Mesenchymal stem cell (in vitro differentiated cells and primary cell): Measurements from ENCODE around the gene DOCK3.
"Not testable (repeated sequence)": the region's sequence is repeated elsewhere in the genome, so short reads cannot be mapped to it uniquely, and the experiment has no call there.

Source experiments
- DNase-seq: peaks from one replicate; pipeline ENCODE4 v3.0.0-alpha.2; 2013
- H2AFZ ChIP-seq: one replicate; pipeline ENCODE4 v1.6.1; 2013; ENCODE audit warnings: low read depth, mild to moderate bottlenecking, control low read depth, inconsistent platforms, low read length, moderate library complexity
- H2AK5ac ChIP-seq: 2 replicates; pipeline ENCODE4 v1.6.1; 2013; ENCODE audit warnings: low read length, moderate library complexity, mild to moderate bottlenecking, inconsistent platforms; ENCODE audit not compliant: severe bottlenecking
- H2BK120ac ChIP-seq: one replicate; pipeline ENCODE4 v1.6.1; 2013; ENCODE audit warnings: low read depth, mild to moderate bottlenecking, inconsistent platforms, low read length, moderate library complexity
- H2BK12ac ChIP-seq, 2 experiments: one replicate each; pipeline ENCODE4 v1.6.1; 2013; ENCODE audit warnings: inconsistent platforms in 2 of 2, low read length in 2 of 2, mild to moderate bottlenecking in 2 of 2, moderate library complexity in 2 of 2, control low read depth in 1 of 2
- H2BK15ac ChIP-seq: one replicate; pipeline ENCODE4 v1.6.1; 2013; ENCODE audit warnings: mild to moderate bottlenecking, low read depth, inconsistent platforms; ENCODE audit not compliant: poor library complexity, severe bottlenecking
- H2BK5ac ChIP-seq: 2 replicates; pipeline ENCODE4 v1.6.1; 2013; ENCODE audit warnings: low read depth, mild to moderate bottlenecking, low read length, control low read depth, inconsistent platforms; ENCODE audit not compliant: poor library complexity, severe bottlenecking
- H3K14ac ChIP-seq, 2 experiments: one replicate each; pipeline ENCODE4 v1.6.1; 2013; ENCODE audit warnings: inconsistent platforms in 2 of 2, low read length in 2 of 2, control low read depth in 1 of 2, mild to moderate bottlenecking in 1 of 2, moderate library complexity in 1 of 2
- H3K18ac ChIP-seq, 2 experiments: one replicate each; pipeline ENCODE4 v1.6.1; 2013; ENCODE audit warnings: inconsistent platforms in 2 of 2, low read length in 2 of 2, control low read depth in 1 of 2, low read depth in 1 of 2, mild to moderate bottlenecking in 1 of 2
- H3K23ac ChIP-seq, 2 experiments: one replicate each; pipeline ENCODE4 v1.6.1; 2013; ENCODE audit warnings: inconsistent platforms in 2 of 2, low read length in 2 of 2, mild to moderate bottlenecking in 2 of 2, moderate library complexity in 2 of 2, control low read depth in 1 of 2
- H3K27ac ChIP-seq: 2 replicates; pipeline ENCODE4 v1.5.1; 2013; ENCODE audit warnings: mild to moderate bottlenecking, moderate library complexity, low read length, control low read depth, inconsistent platforms; ENCODE audit not compliant: poor library complexity, severe bottlenecking
- H3K27me3 ChIP-seq, 2 experiments: 2 replicates each; pipeline versions ENCODE4 v1.6.1 to v1.7.0; 2013; ENCODE audit warnings: low read length in 2 of 2, mild to moderate bottlenecking in 2 of 2, moderate library complexity in 2 of 2, control low read depth in 1 of 2, inconsistent platforms in 1 of 2; ENCODE audit not compliant: control insufficient read depth in 1 of 2, insufficient read depth in 1 of 2
- H3K36me3 ChIP-seq, 2 experiments: 2 replicates each; pipeline versions ENCODE4 v1.6.1 to v1.7.0; 2013; ENCODE audit warnings: low read length in 2 of 2, control low read depth in 1 of 2, inconsistent platforms in 1 of 2, low read depth in 1 of 2, mild to moderate bottlenecking in 1 of 2; ENCODE audit not compliant: insufficient read depth in 2 of 2, control insufficient read depth in 1 of 2
- H3K4ac ChIP-seq, 2 experiments: one replicate each; pipeline ENCODE4 v1.6.1; 2013; ENCODE audit warnings: inconsistent platforms in 2 of 2, low read length in 2 of 2, mild to moderate bottlenecking in 2 of 2, moderate library complexity in 2 of 2, control low read depth in 1 of 2, low read depth in 1 of 2
- H3K4me1 ChIP-seq: 2 replicates; pipeline ENCODE4 v1.6.1; 2013; ENCODE audit warnings: low read depth, low read length, control low read depth; ENCODE audit not compliant: control insufficient read depth, insufficient read depth
- H3K4me2 ChIP-seq: 2 replicates; pipeline ENCODE4 v1.6.1; 2013; ENCODE audit warnings: low read length, mild to moderate bottlenecking, inconsistent platforms; ENCODE audit not compliant: poor library complexity, severe bottlenecking
- H3K4me3 ChIP-seq, 2 experiments: 2 replicates each; pipeline versions ENCODE4 v1.5.1 to v1.7.0; 2013; ENCODE audit warnings: low read length in 2 of 2, mild to moderate bottlenecking in 2 of 2, control low read depth in 1 of 2, low read depth in 1 of 2; ENCODE audit not compliant: insufficient read depth in 1 of 2
- H3K79me1 ChIP-seq: replicated peaks from 2 replicates; pipeline ENCODE4 v1.6.1; 2013; ENCODE audit warnings: mild to moderate bottlenecking, control low read depth, low read length, inconsistent platforms; ENCODE audit not compliant: poor library complexity, severe bottlenecking
- H3K9ac ChIP-seq: 2 replicates; pipeline ENCODE4 v1.7.0; 2013; ENCODE audit warnings: mild to moderate bottlenecking, low read length, moderate library complexity
- H3K9me3 ChIP-seq: 2 replicates; pipeline ENCODE4 v1.7.0; 2013; ENCODE audit warnings: mild to moderate bottlenecking, low read length; ENCODE audit not compliant: control insufficient read depth
- H4K8ac ChIP-seq: one replicate; pipeline ENCODE4 v1.6.1; 2013; ENCODE audit warnings: inconsistent platforms, mild to moderate bottlenecking, low read length, moderate library complexity
- H4K91ac ChIP-seq: one replicate; pipeline ENCODE4 v1.6.1; 2013; ENCODE audit warnings: mild to moderate bottlenecking, low read length, inconsistent platforms
- WGBS: methylation state at CpG from one replicate; pipeline ENCODE4 v1.1.7; 2013; ENCODE audit warnings: mixed read lengths; 5-methylcytosine and 5-hydroxymethylcytosine counted together

The DOCK3 gene

DNA sequence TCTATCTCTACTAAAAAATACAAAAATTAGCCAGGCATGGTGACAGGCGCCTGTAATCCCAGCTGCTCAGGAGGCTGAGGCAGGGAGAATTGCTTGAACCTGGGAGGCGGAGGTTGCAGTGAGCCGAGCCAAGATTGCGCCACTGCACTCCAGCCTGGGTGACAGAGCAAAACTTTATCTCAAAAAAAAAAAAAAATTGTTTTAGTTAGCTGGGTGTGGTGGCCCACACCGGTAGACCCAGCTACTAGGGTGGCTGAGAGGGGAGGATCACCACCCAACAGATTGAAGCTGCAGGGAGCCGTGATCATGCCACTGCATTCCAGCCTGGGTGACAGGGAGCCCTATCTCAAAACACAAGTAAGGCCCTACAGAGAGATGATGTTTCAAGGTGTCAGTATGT, 712.6 kb downstream of the DOCK3 start:
- H2AFZ ChIP-seq, H3K79me1 ChIP-seq, H2BK15ac ChIP-seq, H4K91ac ChIP-seq, DNase-seq, H3K18ac ChIP-seq, H3K27ac ChIP-seq, H3K4ac ChIP-seq, H2BK5ac ChIP-seq, H3K27me3 ChIP-seq, H2AK5ac ChIP-seq, H3K4me3 ChIP-seq, H3K4me2 ChIP-seq, H3K9me3 ChIP-seq, H3K23ac ChIP-seq, H2BK12ac ChIP-seq, H3K14ac ChIP-seq, H2BK120ac ChIP-seq, H4K8ac ChIP-seq: not testable (repeated sequence)
- peak overlapping the region; percentile 60 for H3K9ac ChIP-seq
- WGBS: 83% methylated on average over 6 of the region's 6 CpGs
- H3K36me3 ChIP-seq: peaks cover 31 to 36% of the 10 kb centered on the region in 2 experiments
- peaks cover 31% of the 10 kb centered on the region for H3K4me1 ChIP-seq

DNA sequence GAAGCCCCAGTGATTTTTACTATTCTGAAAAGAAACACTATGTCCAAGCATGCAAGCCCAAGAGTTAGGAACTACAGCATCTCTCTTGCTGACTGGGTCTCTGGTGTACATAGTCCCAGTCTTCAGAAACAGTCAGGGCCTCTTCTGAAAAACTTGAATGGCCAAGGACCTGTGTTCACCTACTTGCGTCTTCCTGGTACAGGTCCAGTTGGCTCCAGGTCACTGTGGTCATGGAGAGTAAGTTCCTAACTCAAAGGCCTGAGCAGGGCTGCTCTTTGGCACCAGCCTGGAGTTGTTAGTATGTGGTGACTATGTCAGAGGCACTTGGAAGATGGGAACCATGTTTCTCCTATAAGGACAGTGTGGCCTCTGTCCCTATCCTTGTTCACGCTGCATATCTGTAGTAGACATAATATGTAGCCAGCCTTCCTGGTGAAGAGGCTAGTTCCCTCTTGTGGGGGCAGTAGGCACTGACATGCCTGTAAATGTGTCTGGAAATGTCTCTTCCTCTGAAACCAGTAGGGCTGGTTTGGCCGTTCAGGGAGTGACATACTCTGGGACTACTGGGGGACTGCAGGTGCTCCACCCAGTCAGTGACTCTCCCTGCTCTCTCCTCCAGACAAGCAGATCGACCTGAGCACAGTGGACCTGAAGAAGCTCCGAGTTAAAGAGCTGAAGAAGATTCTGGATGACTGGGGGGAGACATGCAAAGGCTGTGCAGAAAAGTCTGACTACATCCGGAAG, 713.7 kb downstream of the DOCK3 start:
- Histone ChIP-seq H3K79me1 (no peaks in the 10 kb centered on the region), H3K4me1 (peaks cover 36% of the 10 kb centered on the region), H3K27ac (no peak overlapping the region), H4K8ac (no peak overlapping the region), H3K14ac (no peak overlapping the region), H4K91ac (no peak overlapping the region), H3K23ac (no peak overlapping the region), H3K27me3 (no peaks in the 10 kb centered on the region), H2BK5ac (no peak overlapping the region), H3K4me3 (no peak overlapping the region), H3K36me3 (peaks cover 43 to 48% of the 10 kb centered on the region in 2 experiments), H2BK15ac (no peak overlapping the region), H3K9ac (peak overlapping the region; percentile 60), H2AK5ac (no peak overlapping the region), H2BK12ac (no peak overlapping the region), H3K4me2 (no peak overlapping the region), H2BK120ac (no peak overlapping the region), H2AFZ (no peak overlapping the region), H3K18ac (no peak overlapping the region), H3K4ac (no peak overlapping the region), H3K9me3 (no peaks in the 10 kb centered on the region)
- WGBS: 96% methylated on average over 5 of the region's 6 CpGs
- DNase-seq: peak; percentile 52

DNA sequence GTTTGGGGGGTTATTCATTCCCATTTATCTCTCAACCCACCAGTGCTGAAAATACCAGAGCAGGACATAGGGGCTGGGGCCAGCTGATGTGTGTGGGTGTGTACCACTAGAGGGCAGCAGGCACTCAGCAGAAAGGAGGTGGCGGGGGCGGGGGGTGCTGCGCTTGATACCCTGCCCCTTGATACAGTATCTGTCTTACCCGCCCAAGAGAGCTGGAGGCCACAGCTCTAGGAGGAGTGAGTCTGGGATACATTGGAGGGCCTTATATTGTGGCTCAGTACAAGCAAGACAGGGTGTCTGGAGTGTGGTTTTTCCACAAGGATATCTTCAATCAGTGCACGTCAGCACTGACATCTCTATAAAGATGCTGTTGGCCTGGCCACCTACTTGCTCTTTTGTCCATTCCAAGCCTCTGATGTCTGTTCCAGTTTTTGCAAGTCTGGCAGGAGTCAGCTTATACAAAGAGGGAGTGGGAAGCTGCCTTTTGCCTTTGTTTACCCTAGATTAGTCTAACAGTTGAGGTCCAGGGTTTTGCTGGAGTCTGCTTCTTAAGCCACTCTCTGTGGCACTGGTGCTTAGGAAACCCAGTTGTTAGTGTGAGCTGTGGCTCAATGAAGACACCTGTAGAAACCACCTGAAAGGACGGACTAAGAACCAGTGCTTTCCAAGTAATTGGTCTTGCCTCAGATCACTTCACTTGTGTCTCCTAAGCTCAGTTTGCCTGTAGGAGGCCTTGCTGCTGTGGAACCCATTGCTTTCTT, 714.9 kb downstream of the DOCK3 start:
- Histone ChIP-seq H3K9ac (no peak overlapping the region), H2BK5ac (no peak overlapping the region), H2BK120ac (no peak overlapping the region), H3K9me3 (no peaks in the 10 kb centered on the region), H4K91ac (no peak overlapping the region), H3K36me3 (peaks cover 52 to 59% of the 10 kb centered on the region in 2 experiments), H3K4ac (no peak overlapping the region), H3K27ac (no peak overlapping the region), H3K18ac (no peak overlapping the region), H3K4me1 (peaks cover 43% of the 10 kb centered on the region), H2BK12ac (no peak overlapping the region), H2AFZ (no peak overlapping the region), H2AK5ac (no peak overlapping the region), H3K4me2 (no peak overlapping the region), H3K79me1 (peaks cover 4% of the 10 kb centered on the region), H3K14ac (no peak overlapping the region), H3K27me3 (no peaks in the 10 kb centered on the region), H3K4me3 (no peak overlapping the region), H2BK15ac (no peak overlapping the region), H3K23ac (no peak overlapping the region), H4K8ac (no peak overlapping the region)
- 88% methylated on average over 6 of the region's 6 CpGs for WGBS
- DNase-seq: peak; percentile 68
